LoVo (cell line): ENCODE measurements around the gene RPL31.

Source experiments
- DNase-seq: peaks from one replicate; pipeline ENCODE4 v3.0.0-alpha.2; 2016; ENCODE audit warnings: low spot score

Gene RPL31

GRCh38 chr2:100975521-100975785, 26.6 kb upstream of the RPL31 start:
- no peak for DNase-seq

- no peak for DNase-seq
Measured at GRCh38 chr2:100976061-100976460, 26.0 kb upstream of the RPL31 start.

GRCh38 chr2:100976645-100977391, 25.3 kb upstream of the RPL31 start:
- no peak for DNase-seq

GRCh38 chr2:100977511-100977910, 24.6 kb upstream of the RPL31 start:
- no peak for DNase-seq

- DNase-seq, result no peak
Measured at GRCh38 chr2:100978582-100979191, 23.4 kb upstream of the RPL31 start.

GRCh38 chr2:100980046-100980445, 22.0 kb upstream of the RPL31 start:
- DNase-seq, result no peak

GRCh38 chr2:100981011-100981410, 21.1 kb upstream of the RPL31 start:
- DNase-seq, result no peak

GRCh38 chr2:100982431-100982861, 19.6 kb upstream of the RPL31 start:
- no peak for DNase-seq

- no peak for DNase-seq
Measured at GRCh38 chr2:100983201-100983600, 18.9 kb upstream of the RPL31 start.

GRCh38 chr2:100983684-100984310, 18.3 kb upstream of the RPL31 start:
- no peak for DNase-seq

GRCh38 chr2:100984892-100985307, 17.2 kb upstream of the RPL31 start:
- DNase-seq, result peak; percentile 72

GRCh38 chr2:100986157-100986556, 15.9 kb upstream of the RPL31 start:
- no peak for DNase-seq

- DNase-seq, result no peak
Measured at GRCh38 chr2:100987536-100987935, 14.6 kb upstream of the RPL31 start.

GRCh38 chr2:100987974-100988373, 14.1 kb upstream of the RPL31 start:
- DNase-seq, result no peak

- DNase-seq, result no peak
Measured at GRCh38 chr2:100988630-100989417, 13.3 kb upstream of the RPL31 start.

- DNase-seq, result no peak
Measured at GRCh38 chr2:100989666-100990065, 12.4 kb upstream of the RPL31 start.

GRCh38 chr2:100990166-100990565, 11.9 kb upstream of the RPL31 start:
- no peak for DNase-seq

GRCh38 chr2:100990650-100991403, 11.3 kb upstream of the RPL31 start:
- no peak for DNase-seq

- no peak for DNase-seq
Measured at GRCh38 chr2:100991404-100991773, 10.7 kb upstream of the RPL31 start.

- DNase-seq, result no peak
Measured at GRCh38 chr2:100992262-100992661, 9.8 kb upstream of the RPL31 start.

- no peak for DNase-seq
Measured at GRCh38 chr2:100993294-100993693, 8.8 kb upstream of the RPL31 start.
